A549 (cell line): ENCODE results near the gene NRXN2. TPM values are rescaled to one million over a fixed set of nuclear protein-coding genes. Genes with fewer than 3 reads are reported as not detected.
A peak's percentile ranks its signal among the peaks of the same experiment; 100 is the strongest.

ENCODE experiments used
- ATAC-seq, 2 experiments: fragments of 200-7000 bp in 1 of 2; fragments of >200 bp in 1 of 2; cut with Nextera tagmentation in 1 of 2; cut with Tn5 transposase in 1 of 2; 3 replicates each; pipeline versions ENCODE4 v1.8.0 to v1.9.1; 2018 to 2020; ENCODE audit warnings: mild to moderate bottlenecking in 1 of 2, moderate library complexity in 1 of 2
- CTCF ChIA-PET: fragments of 300-600 bp; sonication (Branson Sonifier 250); formaldehyde crosslinking; extraction: SDS; loops from one replicate; lab custom pipeline; 2021; ENCODE audit warnings: antibody characterized with exemption, inconsistent platforms; lab: Yijun Ruan, JAX
- POLR2A ChIA-PET: fragments of 350-600 bp; formaldehyde crosslinking; extraction: SDS; loops from one replicate; lab custom pipeline; 2021; ENCODE audit warnings: antibody characterized with exemption, inconsistent platforms; lab: Yijun Ruan, JAX
- DNase-seq, 2 experiments: peaks; one replicate each; pipeline versions ENCODE4 v3.0.0 to v3.0.0-alpha.2; 2011 to 2016; ENCODE audit warnings: low read depth in 1 of 2, low spot score in 1 of 2
- FAIRE-seq: peaks from 2 replicates; lab custom pipeline; 2011; peaks lifted over from hg19 to GRCh38; lab: Jason Lieb, UNC
- H3K27ac ChIP-seq, 2 experiments: fragments of >200 bp; sonication (Bioruptor Twin); formaldehyde crosslinking; 3 replicates each; pipeline ENCODE4 v1.5.1; 2016 to 2017
- H3K4me1 ChIP-seq: fragments of >200 bp; sonication (Bioruptor Twin); formaldehyde crosslinking; 3 replicates; pipeline ENCODE4 v1.6.1; 2016
- H3K4me2 ChIP-seq: fragments of >200 bp; sonication (Bioruptor Twin); formaldehyde crosslinking; 3 replicates; pipeline ENCODE4 v1.6.1; 2016
- H3K4me3 ChIP-seq: fragments of >200 bp; sonication (Bioruptor Twin); formaldehyde crosslinking; 3 replicates; pipeline ENCODE4 v1.5.1; 2016
- H3K9me3 ChIP-seq: fragments of >200 bp; sonication (Bioruptor Twin); formaldehyde crosslinking; 3 replicates; pipeline ENCODE4 v1.6.1; 2016
- ATOH8 ChIP-seq: fragments of 250-450 bp; sonication (Bioruptor Pico); IDR thresholded peaks from 2 replicates; pipeline ENCODE4 v1.5.0; 2020; ENCODE audit warnings: low read depth, mild to moderate bottlenecking, moderate library complexity
- BHLHE40 ChIP-seq: IDR thresholded peaks from 2 replicates; pipeline ENCODE4 v1.6.1; 2012; ENCODE audit warnings: low read depth, low read length, inconsistent platforms
- CEBPB ChIP-seq, 2 experiments: fragments of >200 bp in 1 of 2; sonication (Bioruptor Twin) in 1 of 2; formaldehyde crosslinking in 1 of 2; IDR thresholded peaks; 2 replicates each; pipeline ENCODE4 v1.6.1; 2012 to 2016
- CHD2 ChIP-seq: fragments of 150-350 bp; IDR thresholded peaks from 2 replicates; pipeline ENCODE4 v1.6.1; 2014; ENCODE audit warnings: low read length; ENCODE audit not compliant: partially characterized antibody
- CHD4 ChIP-seq: fragments of 200-600 bp; sonication (generic); IDR thresholded peaks from 2 replicates; pipeline ENCODE4 v1.6.1; 2016; ENCODE audit warnings: antibody characterized with exemption, mild to moderate bottlenecking, borderline replicate concordance
- CTCF ChIP-seq: fragments of >200 bp; sonication (Bioruptor Twin); formaldehyde crosslinking; IDR thresholded peaks from 3 replicates; pipeline ENCODE4 v1.5.1; 2016
- EHMT2 ChIP-seq: fragments of 200-600 bp; sonication (generic); IDR thresholded peaks from 2 replicates; pipeline ENCODE4 v1.6.1; 2016; ENCODE audit warnings: antibody characterized with exemption, low read depth, mild to moderate bottlenecking, moderate library complexity
- ELK1 ChIP-seq: fragments of 150-350 bp; IDR thresholded peaks from 2 replicates; pipeline ENCODE4 v1.6.1; 2014; ENCODE audit warnings: low read depth, mild to moderate bottlenecking, low read length
- EP300 ChIP-seq, 2 experiments: fragments of >200 bp; sonication (Bioruptor Twin); formaldehyde crosslinking; IDR thresholded peaks; 2 replicates in 1 of 2; 3 replicates in 1 of 2; pipeline ENCODE4 v1.6.1; 2016 to 2017
- ESRRA ChIP-seq: fragments of 150-350 bp; IDR thresholded peaks from 2 replicates; pipeline ENCODE4 v1.6.1; 2014; ENCODE audit warnings: mild to moderate bottlenecking, low read length, borderline replicate concordance
- FOSL2 ChIP-seq, 2 experiments: fragments of 450-650 bp in 1 of 2; fragments of >200 bp in 1 of 2; sonication (Bioruptor Twin) in 1 of 2; formaldehyde crosslinking; IDR thresholded peaks; 2 replicates each; pipeline versions ENCODE4 v1.5.0 to v1.6.1; 2016 to 2020; ENCODE audit warnings: mild to moderate bottlenecking in 1 of 2, moderate library complexity in 1 of 2
- HMGXB4 ChIP-seq: fragments of 250-450 bp; sonication (Bioruptor Pico); IDR thresholded peaks from 2 replicates; pipeline ENCODE4 v1.5.0; 2021; ENCODE audit warnings: mild to moderate bottlenecking, moderate library complexity, borderline replicate concordance
- HOXA7 ChIP-seq: fragments of 250-450 bp; sonication (Bioruptor Pico); IDR thresholded peaks from 2 replicates; pipeline ENCODE4 v1.5.0; 2020; ENCODE audit warnings: mild to moderate bottlenecking, moderate library complexity
- HOXB13 ChIP-seq: fragments of 250-450 bp; sonication (Bioruptor Pico); IDR thresholded peaks from 2 replicates; pipeline ENCODE4 v1.5.0; 2020; ENCODE audit warnings: low read depth, mild to moderate bottlenecking, moderate library complexity
- KDM1A ChIP-seq: fragments of 200-600 bp; sonication (generic); IDR thresholded peaks from 2 replicates; pipeline ENCODE4 v1.6.1; 2016; ENCODE audit warnings: low read depth, mild to moderate bottlenecking
- KDM5A ChIP-seq: fragments of 200-600 bp; sonication (generic); IDR thresholded peaks from 2 replicates; pipeline ENCODE4 v1.6.1; 2016; ENCODE audit warnings: antibody characterized with exemption, mild to moderate bottlenecking
- MAFK ChIP-seq: fragments of 450-650 bp; IDR thresholded peaks from 2 replicates; pipeline ENCODE4 v1.6.1; 2014; ENCODE audit not compliant: partially characterized antibody
- MAX ChIP-seq: IDR thresholded peaks from 2 replicates; pipeline ENCODE4 v1.6.1; 2012
- MYC ChIP-seq: IDR thresholded peaks from 2 replicates; pipeline ENCODE4 v1.6.1; 2012; ENCODE audit warnings: mild to moderate bottlenecking, inconsistent platforms, low read length, improper control_type of control experiment, borderline replicate concordance
- NFE2L2 ChIP-seq: fragments of 150-350 bp; conservative IDR thresholded peaks from 2 replicates; pipeline ENCODE4 v1.6.1; 2014; ENCODE audit warnings: low read length
- NR3C1 ChIP-seq: fragments of >200 bp; sonication (Bioruptor Twin); formaldehyde crosslinking; IDR thresholded peaks from 3 replicates; pipeline ENCODE4 v1.6.1; 2017
- POLR2A ChIP-seq: IDR thresholded peaks from 2 replicates; pipeline ENCODE4 v1.6.1; 2012; ENCODE audit warnings: mild to moderate bottlenecking, low read length
- RAD21 ChIP-seq, 2 experiments: fragments of >200 bp in 1 of 2; sonication (Bioruptor Twin) in 1 of 2; formaldehyde crosslinking in 1 of 2; IDR thresholded peaks in 1 of 2; conservative IDR thresholded peaks in 1 of 2; 2 replicates in 1 of 2; 3 replicates in 1 of 2; pipeline ENCODE4 v1.6.1; 2012 to 2018; ENCODE audit warnings: inconsistent platforms in 1 of 2
- RARB ChIP-seq: fragments of 250-450 bp; sonication (Bioruptor Pico); IDR thresholded peaks from 2 replicates; pipeline ENCODE4 v1.8.0; 2021; ENCODE audit warnings: mild to moderate bottlenecking, moderate library complexity
- RFX5 ChIP-seq: fragments of 450-650 bp; IDR thresholded peaks from 2 replicates; pipeline ENCODE4 v1.7.1; 2014; ENCODE audit warnings: antibody characterized with exemption, mild to moderate bottlenecking, moderate library complexity
- RNF2 ChIP-seq: fragments of 200-600 bp; sonication (generic); IDR thresholded peaks from 2 replicates; pipeline ENCODE4 v1.6.1; 2016; ENCODE audit warnings: low read depth, mild to moderate bottlenecking, antibody characterized with exemption, moderate library complexity, borderline replicate concordance
- SMC3 ChIP-seq: fragments of >200 bp; sonication (Bioruptor Twin); formaldehyde crosslinking; IDR thresholded peaks from 3 replicates; pipeline ENCODE4 v1.6.1; 2018; ENCODE audit warnings: inconsistent platforms
- ZC3H11A ChIP-seq: fragments of 450-650 bp; IDR thresholded peaks from 2 replicates; pipeline ENCODE4 v1.6.1; 2014; ENCODE audit warnings: antibody characterized with exemption, mild to moderate bottlenecking
- WGBS: methylation state at CpG from one replicate; pipeline ENCODE4 v1.1.6; 2017; ENCODE audit errors: missing lambda C conversion rate; 5-methylcytosine and 5-hydroxymethylcytosine counted together
- polyA plus RNA-seq, 4 experiments: library from polyadenylated mRNA; depleted of rRNA in 3 of 4; stranded (reverse); fragments of >200 nt; fragmentation: RNase III in 1 of 4; extraction: RNeasy Plus Mini Kit Qiagen cat#74134 plus additional on column Dnase treatment in 1 of 4; gene quantifications; 2 replicates in 3 of 4; 3 replicates in 1 of 4; pipeline ENCODE4 v1.2.3, GENCODE V29; 2011 to 2017

NRXN2 gene
- polyA plus RNA-seq, 2 of the 4 experiments (the other 2 are of a cell fraction) = 0.04 TPM; not detected in 1

- H3K4me3 ChIP-seq = no peak overlapping the region
- TF ChIP-seq RNF2 (no peak), CHD2 (no peak), RARB (CRISPR knock-in tag) (no peak), POLR2A (no peak), KDM5A (no peak), HOXB13 (CRISPR knock-in tag) (no peak), MAX (no peak), FOSL2 (IDR thresholded peaks at IDR 0.05) (no peak), FOSL2 (CRISPR knock-in tag; IDR thresholded peaks at IDR 0.05) (no peak), MYC (no peak), CTCF (no peak), HMGXB4 (CRISPR knock-in tag) (no peak), EP300 (IDR thresholded peaks at IDR 0.05) (no peak), ELK1 (no peak), NFE2L2 (no peak), EHMT2 (no peak), BHLHE40 (no peak), NR3C1 (no peak), KDM1A (no peak)
- 22% methylated on average over 5 of the region's 5 CpGs for WGBS
- POLR2A ChIA-PET = no interaction called here
- FAIRE-seq (no peak), DNase-seq (no peak), ATAC-seq (no peak)
- no peak overlapping the region for H3K27ac ChIP-seq
- CTCF ChIA-PET = interaction anchor here (0.8 to 1.4 kb wide), 4 partner anchors 24 to 246 kb away, joined by 3 to 10 read pairs (median 3); partner anchors contain the start of gene RASGRP2
- no peak overlapping the region for H3K4me2 ChIP-seq
- no peaks in the 10 kb centered on the region for H3K4me1 ChIP-seq
- H3K9me3 ChIP-seq = no peaks in the 10 kb centered on the region
These were observed 28.1 kb downstream of the NRXN2 start for GRCh38 chr11:64694821-64695365.

GRCh38 chr11:64694026-64694755, 28.8 kb downstream of the NRXN2 start:
- no peak for TF ChIP-seq CHD4
- no peak for TF ChIP-seq KDM1A
- no peak for TF ChIP-seq MAFK
- no peak for TF ChIP-seq RFX5
- no peak for TF ChIP-seq ATOH8 (CRISPR knock-in tag)
- TF ChIP-seq SMC3 = no peak
- no peak for TF ChIP-seq CEBPB (IDR thresholded peaks at IDR 0.05)
- no peak for TF ChIP-seq ZC3H11A
- TF ChIP-seq HOXB13 (CRISPR knock-in tag) = no peak
- no peak for TF ChIP-seq ESRRA
- no peak for TF ChIP-seq HOXA7 (CRISPR knock-in tag)
- no peak for TF ChIP-seq RAD21 (conservative IDR thresholded peaks at IDR 0.05 in 1 of 2, IDR thresholded peaks at IDR 0.05 in 1 of 2)
- no peak for TF ChIP-seq MYC
- ChIA-PET POLR2A (no interaction called here), CTCF (interaction anchor here (0.8 to 1.7 kb wide), 6 partner anchors 11 to 245 kb away, joined by 3 to 10 read pairs (median 3); partner anchors contain the start of gene RASGRP2)
- ATAC-seq (0 out of 6 replicates have a peak, but pooled peaks of 1 of the 2 experiments have one; percentile 21), DNase-seq (no peak), FAIRE-seq (no peak)
- H3K4me2 ChIP-seq = no peak overlapping the region
- H3K4me3 ChIP-seq = no peak overlapping the region
- H3K4me1 ChIP-seq = no peaks in the 10 kb centered on the region
- no peak overlapping the region for H3K27ac ChIP-seq
- no peaks in the 10 kb centered on the region for H3K9me3 ChIP-seq
- WGBS = 16% methylated on average over 4 of the region's 4 CpGs
